Hematopoietic multipotent progenitor cell treated with erythropoietin and hydrocortisone succinate and interleukin-3 and kit ligand, for 8 days (in vitro differentiated cells): Measurements from ENCODE around the gene MUL1.

Source experiments
- DNase-seq: peaks from one replicate; pipeline ENCODE4 v3.0.0-alpha.2; 2015

MUL1 gene

DNA sequence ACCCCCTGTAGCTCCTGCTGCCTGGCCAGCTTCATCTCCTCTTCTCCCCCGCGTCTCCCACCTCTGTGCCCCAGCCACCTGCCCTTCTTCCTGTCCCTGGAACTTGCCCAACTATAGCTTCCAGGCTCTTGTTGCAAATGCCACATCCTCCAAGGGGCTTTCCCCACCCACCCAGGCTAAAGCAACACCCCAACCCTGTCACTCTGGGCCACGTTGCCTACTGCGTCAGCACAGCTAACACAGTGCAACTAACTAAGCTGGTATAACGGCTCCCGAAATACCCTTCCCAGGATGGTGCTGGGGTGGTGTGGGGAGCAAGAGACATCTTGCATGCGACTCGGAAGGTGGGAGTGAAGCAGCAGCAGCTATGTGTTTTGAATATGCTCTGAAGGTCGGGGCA, 41.7 kb downstream of the MUL1 start:
- DNase-seq = no peak

DNA sequence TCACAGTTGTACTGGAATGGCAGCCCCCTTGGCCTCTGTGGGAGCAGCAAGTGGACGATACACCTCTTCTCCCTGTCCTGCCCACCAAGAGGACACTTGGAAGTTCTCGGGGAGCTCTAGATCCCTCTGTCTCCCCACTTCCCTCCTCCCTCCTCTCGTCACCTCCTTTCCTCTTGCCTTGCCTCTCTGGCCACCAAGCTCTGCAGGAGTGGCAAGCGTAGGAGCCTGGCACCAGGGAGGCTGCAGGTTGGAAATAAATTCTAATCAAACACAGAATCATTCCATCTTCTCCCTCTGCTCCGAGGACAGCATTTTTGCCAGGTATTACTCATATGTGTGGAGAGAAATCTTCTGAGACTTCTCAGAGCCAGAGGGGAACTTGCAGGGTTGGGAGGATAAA, 42.8 kb downstream of the MUL1 start:
- no peak for DNase-seq

DNA sequence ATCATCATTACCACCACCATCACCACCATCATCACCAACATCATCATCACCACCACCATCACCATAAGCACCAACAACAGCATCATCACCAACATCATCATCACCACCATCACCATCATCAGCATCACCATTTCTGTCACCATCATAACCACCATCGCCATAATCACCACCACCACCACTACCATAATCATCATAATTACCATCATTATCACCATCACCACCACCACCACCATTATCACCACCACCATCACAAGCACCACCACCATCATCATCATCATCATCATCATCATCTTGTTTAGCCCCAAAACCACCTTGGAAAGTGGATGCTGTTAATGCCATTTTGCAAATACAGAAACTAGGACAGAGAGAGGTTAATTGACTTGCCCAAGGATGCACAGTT, 44.4 kb downstream of the MUL1 start:
- no peak for DNase-seq

DNA sequence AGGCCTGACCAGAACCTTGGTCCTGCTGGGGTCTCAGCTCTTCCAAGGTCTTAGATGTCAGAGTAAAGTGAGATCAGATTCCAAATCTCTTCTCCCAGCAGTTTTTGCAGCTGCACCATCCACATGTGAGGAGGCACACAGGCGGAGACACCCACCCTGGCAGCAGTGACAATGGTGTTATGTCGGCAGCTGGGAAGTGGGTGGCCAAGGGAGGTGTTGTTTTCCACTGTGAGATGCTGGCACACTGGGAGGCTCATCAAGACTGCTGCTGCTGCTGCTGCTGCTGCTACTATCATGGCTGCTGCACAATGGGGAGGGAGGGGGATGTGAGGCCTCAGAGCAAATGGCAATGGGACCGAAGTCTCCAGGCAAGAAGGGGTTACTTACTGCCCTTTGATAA, 45.6 kb downstream of the MUL1 start:
- DNase-seq = no peak

DNA sequence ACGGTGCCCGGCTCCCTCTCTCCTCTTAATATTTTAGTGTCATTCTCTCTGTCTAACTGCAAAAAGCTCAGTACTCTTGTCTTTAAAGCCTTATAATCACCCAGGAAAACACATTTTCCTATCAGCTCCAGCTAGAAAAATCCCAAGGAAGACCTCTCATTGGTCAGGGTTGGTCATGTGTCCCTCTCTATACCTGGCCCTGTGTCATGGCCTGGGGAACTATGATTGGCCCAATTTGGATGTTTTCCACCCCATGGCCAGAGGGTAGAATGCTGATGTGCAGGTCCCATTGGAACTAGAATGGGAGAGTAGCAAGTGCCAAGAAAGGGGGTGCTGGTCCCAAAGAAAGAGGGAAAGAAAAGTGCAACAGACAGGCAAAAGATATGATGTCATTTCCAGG, 49.2 kb downstream of the MUL1 start:
- no peak for DNase-seq

DNA sequence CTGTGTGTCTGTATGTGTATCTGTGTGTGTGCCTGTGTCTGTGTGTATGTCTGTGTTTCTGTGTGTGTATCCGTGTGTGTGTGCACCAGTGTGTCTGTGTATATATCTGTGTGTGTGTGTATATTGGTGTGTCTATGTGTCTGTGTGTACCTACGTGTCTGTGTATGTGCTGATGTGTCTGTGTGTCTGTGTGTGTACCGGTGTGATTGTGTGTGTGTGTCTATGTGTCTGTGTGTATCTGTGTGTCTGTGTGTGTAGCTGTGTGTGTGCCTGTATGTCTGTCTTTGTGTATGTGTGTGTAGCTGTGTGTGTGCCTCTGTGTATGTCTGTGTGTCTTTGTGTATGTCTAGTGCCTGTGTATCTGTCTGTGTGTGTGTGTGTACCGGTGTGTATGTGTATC, 53.9 kb downstream of the MUL1 start:
- no peak for DNase-seq

DNA sequence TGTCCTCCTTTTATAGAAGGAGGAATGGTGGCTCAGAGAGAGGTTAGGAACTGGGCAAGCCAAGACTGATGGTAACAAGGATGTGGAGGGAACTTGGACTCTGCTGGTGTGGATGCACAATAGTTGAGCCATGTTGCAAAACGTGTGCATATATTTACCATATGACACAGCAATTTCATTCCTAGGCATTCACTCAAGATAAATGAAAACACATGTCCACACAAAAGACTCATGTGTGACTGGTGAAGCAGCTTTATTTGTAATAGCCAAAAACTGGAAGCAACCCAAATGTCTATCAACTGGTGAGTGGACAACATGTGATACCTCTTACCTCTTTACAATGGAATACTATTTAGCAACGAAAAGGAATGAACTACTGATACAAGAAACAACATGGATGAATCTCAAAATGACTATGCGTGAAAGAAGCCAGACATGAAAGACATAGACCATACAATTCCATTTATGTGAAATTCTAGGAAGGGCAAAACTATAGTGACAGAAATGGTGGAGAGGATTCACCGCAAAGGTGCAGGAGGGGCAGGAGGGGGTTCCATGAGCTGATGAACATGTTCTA, 58.1 kb downstream of the MUL1 start:
- DNase-seq = no peak
